Heart right ventricle (tissue), 16 donors: ENCODE results near the gene CD96. TPM values are rescaled to one million over a fixed set of nuclear protein-coding genes. Genes with fewer than 3 reads are reported as not detected.
"Not testable (repeated sequence)": the region's sequence is repeated elsewhere in the genome, so short reads cannot be mapped to it uniquely, and the experiment has no call there.

Experiments used
- ATAC-seq, 8 donors: fragments of 200-7000 bp; cut with Tn5 transposase; one replicate each; pipeline ENCODE4 v1.9.1; 2020; ENCODE audit warnings: mild to moderate bottlenecking in 8 of 8, moderate library complexity in 8 of 8, moderate number of reproducible peaks in 1 of 8
- DNase-seq, 2 donors: peaks; one replicate each; pipeline ENCODE4 v3.0.0-alpha.2; 2020
- H3K27ac ChIP-seq, 10 donors: fragments of 200-600 bp; sonication (generic) in 2 of 10; one replicate each; pipeline versions ENCODE4 v1.5.0 to v1.8.0; 2020 to 2022; ENCODE audit warnings: mild to moderate bottlenecking in 3 of 10
- H3K27me3 ChIP-seq, 7 donors: fragments of 200-600 bp; one replicate each; pipeline ENCODE4 v1.8.0; 2021 to 2022; ENCODE audit warnings: mild to moderate bottlenecking in 2 of 7
- H3K36me3 ChIP-seq, 9 donors: fragments of 200-600 bp; sonication (generic) in 1 of 9; one replicate each; pipeline versions ENCODE4 v1.5.0 to v1.8.0; 2020 to 2022; ENCODE audit warnings: mild to moderate bottlenecking in 2 of 9
- H3K4me1 ChIP-seq, 9 donors: fragments of 200-600 bp; sonication (generic) in 1 of 9; one replicate each; pipeline versions ENCODE4 v1.5.0 to v1.8.0; 2020 to 2022; ENCODE audit warnings: mild to moderate bottlenecking in 4 of 9
- H3K4me3 ChIP-seq, 10 donors: fragments of 200-600 bp; sonication (generic) in 2 of 10; one replicate each; pipeline versions ENCODE4 v1.5.0 to v1.8.0; 2020 to 2022; ENCODE audit warnings: mild to moderate bottlenecking in 7 of 10, moderate library complexity in 2 of 10
- H3K9me3 ChIP-seq, 11 donors: fragments of 200-600 bp in 10 of 11; sonication (generic) in 2 of 11; one replicate each; pipeline versions ENCODE4 v1.5.0 to v1.8.0; 2013 to 2022; ENCODE audit warnings: mild to moderate bottlenecking in 2 of 11, control low read depth in 1 of 11, moderate library complexity in 1 of 11
- WGBS, 2 donors: extraction: QIAGEN DNeasy Blood & Tissue Kit; methylation state at CpG; one replicate each; pipeline ENCODE4 v1.1.7; 2013; ENCODE audit warnings: inconsistent platforms in 1 of 2; 5-methylcytosine and 5-hydroxymethylcytosine counted together
- intact Hi-C, 10 donors: fragments of 100-400 bp; cut with DNase I; formaldehyde crosslinking; loops; one replicate each; pipeline versions ENCODE4 v1.11.1 to v1.14.2; 2022
- polyA plus RNA-seq, 2 donors: library from polyadenylated mRNA; stranded (reverse); fragments of 200-250 nt; gene quantifications; one replicate each; pipeline ENCODE4 v1.2.3, GENCODE V29; 2013
- total RNA-seq, 10 donors: library from RNA; stranded (reverse); fragmentation: NEBNext Ultra II Directional in 3 of 10; extraction: Animal tissue kit (Norgen Biotek cat#: 25700) in 3 of 10; gene quantifications; one replicate each; pipeline versions ENCODE4 v1.2.1 to v1.2.4, GENCODE V29; 2021 to 2023
- TF ChIP-seq, protein P1 (sequence below), 9 donors: fragments of 200-600 bp; sonication (generic) in 2 of 9; IDR thresholded peaks; one replicate each; pipeline versions ENCODE4 v1.5.0 to v1.8.0; 2021 to 2022; ENCODE audit warnings: antibody characterized with exemption in 9 of 9, mild to moderate bottlenecking in 5 of 9, moderate library complexity in 1 of 9
- donor health status: Arrhythmogenic right ventricular cardiomyopathy.
- donor health status: ischemic (EF 13 %, LVEDD 7.1; RV severe dilation, severe dysfunction).
- donor health status: healthy with polysubstance abuse.
- donor health status: DM: no; HTN: yes; CAD: no.
- donor health status: DM: no; HTN: no; CAD: no.
- donor health status: ischemic (EF 25% LVEDD 6.9; RV normal size, moderate dysfunction).
- donor health status: ischemic (EF 25% LVEDD 5.7; RV mildly dilated, moderate dysfunction).
- donor health status: healthy.
- donor health status: DM: yes; HTN: yes; CAD: no.
- donor health status: Ischemic cardiomyopathy.
- donor health status: ischemic (EF 35%, LVEDD 5.7; RV mildly dilated, moderate dysfunction).
- donor health status: nonischemic (EF 11% LVEDD 7.7; RV severe dilation, severe dysfunction).
- donor health status: DM: yes; HTN: yes; CAD: no.
- donor health status: PGD.
- donor health status: ischemic (EF 29% LVEDD 5.4; RV normal size, mild dysfunction).
- donor health status: nonischemic (EF 23%, LVEDD 6.1; RV moderate dilation, normal function).

The CD96 gene
- total and polyA plus RNA-seq, 12 donors, result 0.07 to 6.2 (median 0.28) TPM

DNA sequence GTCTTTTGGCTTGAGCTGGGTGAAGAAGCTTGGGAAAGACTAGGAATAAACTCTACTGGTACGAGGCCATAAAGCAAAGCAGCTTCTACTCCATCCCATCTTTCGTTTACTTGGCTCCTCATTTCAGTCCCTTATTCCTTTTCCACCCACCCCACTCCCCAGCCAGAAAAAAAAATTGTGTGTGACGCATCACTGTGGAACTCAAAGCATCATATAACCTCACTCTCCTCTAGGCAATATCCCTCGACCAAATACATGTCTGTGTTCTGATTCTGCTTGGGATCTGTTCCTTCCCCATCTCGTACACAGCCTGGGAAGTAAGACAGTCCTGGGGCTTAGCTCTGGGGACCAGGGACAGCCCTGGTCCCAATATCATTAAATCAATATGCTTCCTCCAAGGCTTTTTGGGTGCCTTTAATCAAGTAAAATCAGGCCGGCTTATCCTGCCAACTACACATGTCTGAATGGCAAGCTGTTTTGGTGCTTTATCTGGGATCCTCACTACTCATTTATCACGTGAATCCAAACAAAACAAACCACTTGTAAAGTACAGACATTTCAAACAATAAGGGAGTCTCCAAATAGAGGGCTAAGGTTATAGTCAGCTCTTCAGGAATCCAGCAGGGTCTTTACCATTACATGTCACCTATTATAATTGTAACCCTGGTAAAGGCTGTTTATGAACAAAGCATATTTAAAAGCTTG lies 128.1 kb downstream of the CD96 start:
- DNase-seq, result no peak
- Histone ChIP-seq H3K9me3 (no peaks in the 10 kb centered on the region), H3K27ac (no peak overlapping the region), H3K36me3 (no peaks in the 10 kb centered on the region), H3K4me3 (no peak overlapping the region), H3K4me1 (peaks cover 0 to 34% (median 4%) of the 10 kb centered on the region in 9 donors), H3K27me3 (no peaks in the 10 kb centered on the region)
- intact Hi-C loops, result loop anchor here in 7 of 10 donors (1.0 to 10.0 kb wide), 9 partner anchors 47 to 375 kb away; no protein-coding TSS in a partner anchor
- WGBS, 2 donors, result 84 to 89% methylated on average over 7 of the region's 7 CpGs
- TF ChIP-seq, protein P1, sequence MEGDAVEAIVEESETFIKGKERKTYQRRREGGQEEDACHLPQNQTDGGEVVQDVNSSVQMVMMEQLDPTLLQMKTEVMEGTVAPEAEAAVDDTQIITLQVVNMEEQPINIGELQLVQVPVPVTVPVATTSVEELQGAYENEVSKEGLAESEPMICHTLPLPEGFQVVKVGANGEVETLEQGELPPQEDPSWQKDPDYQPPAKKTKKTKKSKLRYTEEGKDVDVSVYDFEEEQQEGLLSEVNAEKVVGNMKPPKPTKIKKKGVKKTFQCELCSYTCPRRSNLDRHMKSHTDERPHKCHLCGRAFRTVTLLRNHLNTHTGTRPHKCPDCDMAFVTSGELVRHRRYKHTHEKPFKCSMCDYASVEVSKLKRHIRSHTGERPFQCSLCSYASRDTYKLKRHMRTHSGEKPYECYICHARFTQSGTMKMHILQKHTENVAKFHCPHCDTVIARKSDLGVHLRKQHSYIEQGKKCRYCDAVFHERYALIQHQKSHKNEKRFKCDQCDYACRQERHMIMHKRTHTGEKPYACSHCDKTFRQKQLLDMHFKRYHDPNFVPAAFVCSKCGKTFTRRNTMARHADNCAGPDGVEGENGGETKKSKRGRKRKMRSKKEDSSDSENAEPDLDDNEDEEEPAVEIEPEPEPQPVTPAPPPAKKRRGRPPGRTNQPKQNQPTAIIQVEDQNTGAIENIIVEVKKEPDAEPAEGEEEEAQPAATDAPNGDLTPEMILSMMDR (IDR thresholded peaks at IDR 0.05), result no peak
- ATAC-seq, result no peak

DNA sequence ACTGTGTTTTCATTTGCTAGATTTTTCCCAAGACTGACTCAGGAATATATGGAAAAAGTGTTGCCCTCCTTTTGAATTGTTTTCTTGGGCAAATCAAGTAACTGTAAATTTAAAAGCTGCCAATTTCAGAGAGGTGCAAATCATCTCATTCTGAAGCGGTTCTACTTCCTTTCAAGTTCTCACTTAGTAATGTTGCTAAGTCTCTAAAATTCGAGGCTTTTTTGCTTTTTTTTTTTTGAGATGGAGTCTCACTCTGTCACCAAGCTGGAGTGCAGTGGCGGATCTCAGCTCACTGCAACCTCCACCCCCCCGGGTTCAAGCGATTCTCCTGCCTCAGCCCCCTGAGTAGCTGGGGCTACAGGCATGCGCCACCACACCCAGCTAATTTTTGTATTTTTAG lies 130.5 kb downstream of the CD96 start:
- intact Hi-C loops, H3K9me3 ChIP-seq, H3K4me3 ChIP-seq, H3K36me3 ChIP-seq, DNase-seq, H3K27me3 ChIP-seq, ATAC-seq: not testable (repeated sequence)
- 77 to 86% methylated on average over 6 of the region's 6 CpGs for WGBS, 2 donors
- Histone ChIP-seq H3K27ac (peak overlapping the region in 1 of 10 donors; percentile 56), H3K4me1 (peaks cover 0 to 51% (median 20%) of the 10 kb centered on the region in 9 donors)

DNA sequence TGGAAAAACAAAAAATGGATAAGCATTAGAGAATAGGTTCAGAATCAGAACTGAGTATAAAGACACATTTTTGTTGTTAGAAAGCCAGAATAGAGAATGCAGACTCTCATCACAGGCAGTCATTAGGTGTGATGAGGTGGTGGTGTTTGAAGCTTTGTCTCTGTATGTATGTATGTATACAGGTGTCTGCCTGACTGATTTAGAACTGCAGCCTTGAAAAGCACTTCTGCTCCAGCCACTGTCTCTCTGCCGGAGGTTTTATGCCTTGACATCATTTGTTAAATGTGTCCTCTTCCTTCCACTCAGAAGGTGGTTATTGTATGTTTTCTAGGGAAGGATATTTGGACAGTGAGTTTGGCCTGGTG lies 133.8 kb downstream of the CD96 start:
- H3K4me3 ChIP-seq, result peak overlapping the region in 1 of 10 donors; percentile 60
- peak overlapping the region in 2 of 10 donors; percentile 0 to 33 for H3K27ac ChIP-seq
- H3K4me1 ChIP-seq, result peaks cover 0 to 32% (median 20%) of the 10 kb centered on the region in 9 donors
- H3K36me3 ChIP-seq, result no peaks in the 10 kb centered on the region
- TF ChIP-seq, protein P1 (IDR thresholded peaks at IDR 0.05), result no peak
- intact Hi-C loops, result no loop called here
- no peaks in the 10 kb centered on the region for H3K9me3 ChIP-seq
- 22 to 44% methylated on average over 1 of the region's 1 CpG for WGBS, 2 donors
- no peak for ATAC-seq
- no peak for DNase-seq
- H3K27me3 ChIP-seq, result no peaks in the 10 kb centered on the region

DNA sequence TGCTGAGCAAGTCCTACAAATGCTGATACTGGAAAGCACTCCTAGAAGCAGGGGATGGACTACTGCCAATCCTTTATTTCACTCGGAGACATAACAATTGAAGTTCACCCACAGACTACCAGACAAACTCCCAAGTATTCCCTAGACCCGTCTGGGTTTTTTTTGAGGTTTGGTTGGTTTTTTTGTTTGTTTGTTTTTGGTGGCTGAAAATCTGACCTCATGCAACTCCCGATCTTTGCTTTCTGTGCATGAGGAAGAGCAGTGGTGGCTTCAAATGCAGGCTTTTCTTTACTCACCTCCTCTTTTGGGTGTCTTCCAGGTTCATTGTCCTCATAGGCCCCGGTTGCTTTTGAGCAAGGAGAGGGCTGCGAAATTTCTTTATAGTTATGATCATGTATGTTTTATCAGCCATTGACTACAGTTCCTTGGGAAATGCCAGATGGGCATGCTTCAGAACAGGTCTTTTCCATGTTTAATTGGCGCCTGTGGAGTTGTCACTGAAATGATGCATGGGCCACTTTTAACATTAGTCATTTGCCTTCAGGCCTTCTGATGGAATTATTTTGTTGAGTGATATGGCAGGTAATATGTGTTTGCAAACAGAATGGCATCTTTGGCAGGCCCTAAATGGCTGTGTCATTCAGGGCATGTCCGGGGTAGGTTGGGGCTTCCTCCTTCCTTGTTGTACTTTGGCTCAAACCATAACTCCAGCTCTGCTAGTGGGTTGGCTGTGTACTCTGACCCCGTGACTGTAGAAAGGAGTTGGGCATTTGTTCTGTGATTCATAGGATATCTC lies 134.4 kb downstream of the CD96 start:
- Histone ChIP-seq H3K4me1 (peaks cover 0 to 32% (median 20%) of the 10 kb centered on the region in 9 donors), H3K36me3 (no peaks in the 10 kb centered on the region), H3K27me3 (no peaks in the 10 kb centered on the region), H3K27ac (peak overlapping the region in 2 of 10 donors; percentile 0 to 33), H3K4me3 (peak overlapping the region in 1 of 10 donors; percentile 60), H3K9me3 (no peaks in the 10 kb centered on the region)
- no peak for DNase-seq
- 59 to 66% methylated on average over 8 of the region's 8 CpGs for WGBS, 2 donors
- no peak for ATAC-seq
- intact Hi-C loops, result no loop called here
- TF ChIP-seq, protein P1 (IDR thresholded peaks at IDR 0.05), result no peak
